Activated CD4-positive, alpha-beta T cell treated with anti-CD3 and anti-CD28 coated beads, Interleukin-2, Interleukin-4, amounts not matched to agents 100 ng/mL and 50 ng/mL, durations not matched to agents 16 hours and 8 hours (primary cell): ENCODE measurements around the gene CRELD2.

ENCODE experiments used
- DNase-seq: peaks from one replicate; pipeline ENCODE4 v3.0.0-alpha.2; 2020; ENCODE audit warnings: low spot score

CRELD2 gene, protein sequence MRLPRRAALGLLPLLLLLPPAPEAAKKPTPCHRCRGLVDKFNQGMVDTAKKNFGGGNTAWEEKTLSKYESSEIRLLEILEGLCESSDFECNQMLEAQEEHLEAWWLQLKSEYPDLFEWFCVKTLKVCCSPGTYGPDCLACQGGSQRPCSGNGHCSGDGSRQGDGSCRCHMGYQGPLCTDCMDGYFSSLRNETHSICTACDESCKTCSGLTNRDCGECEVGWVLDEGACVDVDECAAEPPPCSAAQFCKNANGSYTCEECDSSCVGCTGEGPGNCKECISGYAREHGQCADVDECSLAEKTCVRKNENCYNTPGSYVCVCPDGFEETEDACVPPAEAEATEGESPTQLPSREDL

DNA sequence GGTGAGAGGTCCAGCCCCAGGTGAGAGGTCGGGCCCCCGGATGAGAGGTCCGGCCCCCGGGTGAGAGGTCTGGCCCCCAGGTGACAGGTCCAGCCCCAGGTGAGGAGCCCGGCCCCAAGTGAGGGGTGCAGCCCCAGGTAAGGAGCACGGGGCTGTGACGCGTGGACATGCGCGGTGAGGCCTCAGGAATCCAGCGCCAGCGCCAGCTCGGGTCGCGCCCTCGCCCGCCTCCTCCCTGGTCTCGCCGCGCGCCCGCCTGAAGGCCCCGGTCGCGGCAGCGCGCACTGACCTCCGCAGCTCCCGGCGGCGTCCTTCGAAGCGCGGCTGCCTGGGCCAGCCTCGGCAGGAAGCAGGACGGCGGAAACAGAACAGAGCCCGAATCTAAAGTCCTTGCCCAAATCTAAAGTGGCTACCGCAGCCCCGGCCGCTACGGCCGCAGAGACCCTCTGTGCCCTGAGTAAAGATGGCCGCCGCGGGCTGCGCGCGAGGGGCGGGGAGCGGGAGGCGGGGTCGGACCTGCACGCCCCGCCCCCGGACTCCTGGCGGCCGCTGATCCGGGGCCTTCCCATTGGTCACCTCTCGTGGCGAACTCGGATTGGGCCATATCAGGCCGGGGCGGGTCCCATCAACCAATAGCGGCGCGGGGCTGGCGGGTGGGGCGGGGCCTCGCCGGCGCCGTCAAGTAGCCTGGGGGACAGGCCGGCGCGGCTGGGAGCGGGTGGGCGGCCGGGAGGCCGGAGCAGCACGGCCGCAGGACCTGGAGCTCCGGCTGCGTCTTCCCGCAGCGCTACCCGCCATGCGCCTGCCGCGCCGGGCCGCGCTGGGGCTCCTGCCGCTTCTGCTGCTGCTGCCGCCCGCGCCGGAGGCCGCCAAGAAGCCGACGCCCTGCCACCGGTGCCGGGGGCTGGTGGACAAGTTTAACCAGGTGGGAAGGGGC, at the start of gene CRELD2, which contains the start of gene ALG12:
CRELD2 (plus strand) TSS at position 661 of the 937 bp plus-strand sequence; CDS start at position 797, 136 bp downstream.
ALG12 (minus strand) TSS at position 465 of the 937 bp plus-strand sequence. CDS start 4,673 bp downstream, outside the sequence.
- DNase-seq = peak; percentile 98

DNA sequence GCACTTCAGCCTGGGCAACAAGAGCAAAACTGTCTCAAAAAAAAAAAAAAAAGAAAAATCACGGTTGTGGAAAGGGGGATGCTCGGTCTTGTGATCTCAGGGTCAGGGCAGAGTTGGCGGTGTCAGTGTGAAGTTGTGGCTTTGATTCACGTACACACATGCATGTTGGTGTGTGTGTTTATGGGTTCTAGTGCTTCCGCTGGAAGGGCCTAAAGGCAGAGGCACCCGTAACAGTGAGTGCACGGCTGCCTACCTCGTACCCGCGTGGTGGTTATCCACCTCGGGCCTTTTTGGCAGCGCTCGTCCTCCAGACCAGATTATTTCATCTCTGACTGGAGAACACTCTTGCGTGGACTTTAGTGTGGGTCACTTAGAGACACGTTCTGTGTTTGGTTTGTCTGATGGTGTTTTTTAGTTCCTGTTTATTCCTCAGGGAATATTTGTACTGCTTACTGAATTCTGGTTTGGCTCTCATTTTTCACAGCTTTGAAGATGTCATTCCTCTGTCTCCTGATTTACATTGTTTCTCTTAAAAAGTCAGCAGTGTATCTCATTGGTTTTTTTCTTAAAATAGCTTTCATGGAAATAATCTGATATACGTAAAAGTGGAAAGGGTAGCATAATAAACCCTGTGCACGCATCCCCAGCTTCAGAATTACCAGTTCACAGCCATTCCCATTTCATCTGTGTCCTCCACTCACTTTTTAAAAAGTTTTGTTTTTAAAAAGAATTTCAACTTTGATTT, 49.2 kb upstream of the CRELD2 start:
- DNase-seq = no peak

DNA sequence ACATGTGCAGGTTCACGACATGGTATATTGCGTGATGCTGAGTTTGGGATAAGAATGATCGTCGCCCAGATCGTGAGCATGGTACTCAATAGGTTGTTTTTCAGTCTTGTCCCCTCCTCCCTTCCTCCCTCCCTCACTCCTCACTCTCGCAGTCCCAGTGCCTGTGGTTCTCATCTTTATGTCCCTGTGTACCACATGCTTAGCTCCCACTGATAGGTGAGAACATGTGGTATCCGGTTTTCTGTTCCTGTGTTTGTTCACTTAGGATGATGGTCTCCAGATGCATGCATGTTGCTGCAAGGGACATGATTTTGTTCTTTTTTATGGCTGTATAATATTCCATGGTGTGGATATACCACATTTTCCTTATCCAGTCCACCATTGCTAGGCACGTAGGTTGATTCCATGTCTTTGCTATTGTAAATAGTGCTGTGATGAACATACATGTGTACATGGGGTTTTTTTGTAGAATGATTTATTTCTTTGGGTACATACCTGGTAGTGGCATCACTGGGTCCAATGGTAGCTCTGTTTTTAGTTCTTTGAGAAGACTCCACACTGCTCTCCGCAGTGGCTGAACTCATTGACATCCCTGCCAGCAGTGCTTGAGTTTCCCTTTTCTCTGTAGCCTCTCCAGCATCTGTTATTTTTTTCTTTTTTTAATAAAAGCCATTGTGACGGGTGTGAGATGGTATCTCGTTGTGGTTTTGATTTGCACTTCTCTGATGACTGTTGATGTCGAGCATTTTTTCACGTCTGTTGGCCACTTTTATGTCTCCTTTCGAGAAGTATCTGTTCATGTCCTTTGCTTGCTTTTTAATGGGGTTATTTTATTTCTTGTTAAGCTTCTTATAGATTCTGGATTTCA, 48.4 kb upstream of the CRELD2 start:
- DNase-seq = peak; percentile 52

DNA sequence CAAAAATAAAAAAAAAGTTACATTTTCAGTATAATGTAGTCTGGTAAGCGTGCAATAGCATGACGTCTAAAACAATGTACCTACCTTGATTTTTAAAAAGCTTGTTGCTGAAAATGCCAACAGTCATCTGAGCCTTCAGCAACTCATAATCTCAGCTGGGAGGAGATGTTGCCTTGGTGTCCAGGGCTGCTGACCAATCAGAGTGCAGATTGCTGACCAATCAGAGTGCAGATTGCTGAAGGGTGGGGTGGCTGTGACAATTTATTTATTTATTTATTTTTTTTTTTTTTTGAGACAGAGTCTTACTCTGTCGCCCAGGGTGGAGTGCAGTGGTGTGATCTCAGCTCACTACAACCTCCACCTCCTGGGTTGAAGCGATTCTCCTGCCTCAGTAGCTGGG, 47.0 kb upstream of the CRELD2 start:
- DNase-seq = no peak

DNA sequence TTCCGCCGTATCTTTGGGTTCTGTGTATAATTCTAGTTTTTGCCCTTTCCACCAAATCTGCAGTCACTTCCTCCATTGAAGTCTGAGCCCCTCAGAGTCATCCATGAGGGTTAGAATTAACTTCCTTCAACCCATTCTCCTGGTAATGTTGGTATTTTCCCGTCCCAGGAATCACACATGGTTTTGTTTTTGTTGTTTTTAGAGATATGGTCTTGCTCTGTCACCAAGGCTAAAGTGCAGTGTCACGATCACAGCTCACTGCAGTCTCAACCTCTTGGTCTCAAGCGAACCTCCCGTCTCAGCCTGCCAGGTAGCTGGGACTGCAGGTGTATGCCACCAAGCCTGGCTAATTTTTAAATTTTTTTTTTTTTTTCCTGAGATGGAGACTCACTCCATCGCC, 46.1 kb upstream of the CRELD2 start:
- no peak for DNase-seq

DNA sequence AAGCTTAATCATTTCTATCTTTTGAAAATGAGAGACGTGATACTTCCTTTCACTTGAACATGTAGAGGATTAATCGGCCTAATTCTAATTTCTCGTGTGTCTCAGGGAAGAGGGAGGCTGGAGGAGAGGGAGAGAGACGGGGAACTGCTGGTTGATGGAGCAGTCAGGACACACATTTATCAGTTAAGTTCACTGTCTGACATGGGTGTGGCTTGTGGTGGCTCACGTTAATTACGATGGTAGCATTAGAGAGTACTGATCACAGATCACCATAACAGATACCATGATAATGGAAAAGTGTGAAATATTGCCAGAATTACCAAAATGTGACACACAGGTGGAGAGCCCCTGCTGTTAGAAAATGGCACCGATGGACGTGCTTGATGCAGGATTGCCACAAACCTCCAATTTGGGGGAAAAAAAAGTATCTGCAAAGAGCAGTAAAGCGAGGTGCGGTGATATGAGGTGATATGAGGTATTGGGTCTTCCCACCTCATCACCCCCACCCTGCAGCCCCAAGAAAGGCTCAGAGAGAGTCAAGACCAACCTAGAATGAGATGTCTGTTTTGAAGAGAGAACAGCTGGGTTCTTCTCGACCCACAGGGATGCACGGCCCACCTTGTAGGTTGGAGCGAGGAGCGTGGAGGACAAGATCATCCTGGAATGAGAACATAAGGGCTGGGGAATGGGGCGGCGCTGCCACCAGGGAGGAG, 45.0 kb upstream of the CRELD2 start:
- no peak for DNase-seq

DNA sequence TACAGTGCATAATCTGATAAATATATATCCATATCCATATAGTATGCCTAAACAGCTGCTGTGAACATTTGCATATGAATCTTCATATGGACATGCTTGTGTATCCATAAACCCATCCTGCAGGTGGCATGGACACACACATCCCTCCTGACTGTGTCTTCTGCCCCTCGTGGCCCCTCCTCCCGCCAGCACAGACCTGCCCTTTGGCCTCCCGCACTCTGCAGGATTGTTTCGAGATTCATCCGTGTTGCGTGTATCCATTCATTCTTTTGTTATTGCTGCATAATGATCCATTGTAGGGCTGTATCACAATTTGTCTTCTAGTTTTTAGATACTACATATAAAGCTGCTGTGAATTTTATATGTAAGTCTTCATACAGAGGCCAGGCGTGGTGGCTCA, 40.8 kb upstream of the CRELD2 start:
- DNase-seq = no peak

DNA sequence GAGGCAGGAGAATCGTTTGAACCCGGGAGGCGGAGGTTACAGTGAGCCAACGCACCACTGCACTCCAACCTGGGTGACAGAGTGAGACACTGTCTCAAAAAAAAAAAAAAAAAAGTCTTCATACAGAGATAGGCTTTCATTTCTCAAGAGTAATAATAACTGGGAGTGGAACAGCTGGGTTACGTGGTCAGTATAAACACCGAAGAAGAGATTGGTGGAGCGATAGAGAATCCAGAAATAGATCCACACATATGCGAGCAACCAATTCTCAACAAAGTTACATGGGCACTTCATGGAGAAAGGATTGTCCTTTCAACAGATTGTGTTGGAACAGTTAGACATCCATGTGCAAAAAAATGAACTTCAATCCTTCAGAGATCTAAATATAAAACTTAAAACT, 40.2 kb upstream of the CRELD2 start:
- DNase-seq = no peak

DNA sequence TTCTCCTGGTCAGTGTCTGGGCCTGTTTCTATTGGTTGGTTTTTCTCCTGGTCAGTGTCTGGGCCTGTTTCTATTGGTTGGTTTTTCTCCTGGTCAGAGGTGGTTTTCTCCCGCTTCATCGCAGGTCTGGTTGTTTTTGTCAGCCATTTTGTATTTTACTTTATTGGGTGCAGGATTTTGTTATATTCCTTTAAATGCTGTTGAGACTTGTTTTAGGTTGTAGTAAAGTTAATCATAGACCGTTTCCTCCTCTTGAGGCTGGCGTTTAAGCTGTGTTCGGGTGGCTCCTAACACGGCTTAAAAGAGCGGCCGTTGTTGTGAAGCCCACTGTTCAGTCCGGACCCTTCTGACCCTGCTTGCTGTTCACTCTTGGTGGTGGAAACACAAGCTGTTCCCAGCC, 38.6 kb upstream of the CRELD2 start:
- no peak for DNase-seq

DNA sequence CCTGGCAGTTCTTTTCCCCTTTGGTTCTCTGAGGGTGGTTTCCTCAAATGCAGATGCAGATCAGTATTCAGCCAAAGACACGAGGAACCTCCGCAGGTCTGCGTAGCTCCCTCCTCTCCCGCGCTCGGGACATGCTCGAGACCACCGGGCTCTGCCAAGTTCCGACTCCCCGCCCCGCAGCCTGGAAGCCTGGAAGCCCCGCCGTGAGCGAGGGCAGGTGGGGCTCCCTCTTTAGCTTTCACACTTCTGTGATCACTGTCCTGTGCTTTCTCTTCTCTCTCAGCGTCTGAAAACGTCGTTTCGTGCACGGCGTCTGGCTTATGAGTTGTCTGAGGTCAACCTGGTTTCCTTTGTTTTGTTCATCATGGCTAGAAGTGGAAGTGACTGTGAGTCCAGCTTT, 38.2 kb upstream of the CRELD2 start:
- peak; percentile 18 for DNase-seq

DNA sequence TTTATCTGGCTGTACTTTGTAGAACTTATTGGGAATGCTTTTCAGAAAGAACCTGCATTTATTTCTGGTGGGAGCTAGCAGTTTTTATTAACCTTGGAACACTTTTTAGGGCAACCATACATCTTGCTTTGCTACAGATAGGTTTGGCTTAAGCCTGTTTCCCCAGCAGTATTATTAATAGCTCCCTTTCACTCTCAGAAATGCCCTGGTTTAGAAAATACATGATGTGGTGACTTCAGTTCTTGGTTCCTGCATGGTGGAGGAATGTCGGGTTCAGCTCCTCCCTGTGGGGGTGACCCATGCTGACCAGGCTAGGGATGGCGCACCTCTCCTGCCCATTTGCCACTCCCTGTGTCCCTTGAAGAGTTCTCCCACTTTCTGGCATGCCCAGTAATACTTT, 36.6 kb upstream of the CRELD2 start:
- DNase-seq = no peak

DNA sequence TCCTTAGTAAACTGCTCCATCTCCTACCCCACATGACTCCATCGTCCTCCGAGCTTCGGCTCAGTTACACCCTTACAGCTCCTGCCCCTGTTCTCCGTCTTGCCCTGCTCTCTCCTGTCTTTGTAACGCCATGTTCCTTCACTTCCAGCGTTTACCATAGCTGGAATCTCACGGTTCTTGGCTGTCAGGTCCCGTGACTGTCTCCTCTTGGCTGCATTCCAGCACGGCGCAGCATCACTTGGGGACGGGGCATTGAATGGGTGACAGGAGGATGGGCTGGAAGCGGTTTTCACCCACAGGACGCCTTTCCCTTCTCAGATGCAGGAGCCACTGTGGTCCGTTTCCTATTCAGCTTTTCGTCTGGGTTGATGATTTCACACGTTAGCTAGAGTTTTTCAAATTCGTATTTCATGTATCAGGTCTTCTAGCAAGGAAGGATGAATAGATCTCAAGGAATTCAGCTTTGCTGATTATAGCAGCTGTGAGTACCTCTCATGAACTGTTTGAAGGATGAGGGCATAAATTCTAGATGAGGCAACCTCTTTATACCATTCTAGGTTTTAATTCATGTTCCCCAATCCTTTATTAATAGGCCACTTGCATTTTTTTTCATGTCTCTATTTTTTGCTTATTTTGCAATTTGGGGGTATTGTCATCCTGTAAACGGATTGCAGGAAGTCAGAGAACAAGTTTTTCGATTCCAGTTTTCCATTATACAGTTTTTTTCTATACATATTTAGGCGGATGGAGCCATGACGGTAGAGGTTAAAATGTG, 35.7 kb upstream of the CRELD2 start:
- no peak for DNase-seq

DNA sequence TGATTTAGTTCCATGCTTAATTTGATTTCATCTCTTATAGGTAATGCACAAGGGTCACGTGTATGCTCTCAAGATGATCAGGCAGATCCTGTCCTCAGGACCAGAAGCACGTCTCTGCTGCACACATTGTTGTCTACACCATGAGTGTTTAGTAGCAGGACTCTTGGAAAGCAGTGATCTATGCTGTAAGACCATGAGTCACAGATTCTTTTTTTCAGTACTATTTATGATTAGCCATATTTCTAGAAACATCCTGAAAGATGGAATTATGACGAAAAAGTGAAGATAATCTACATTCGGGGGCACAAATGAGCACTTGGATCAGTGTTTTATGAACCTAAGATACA, 35.2 kb upstream of the CRELD2 start:
- no peak for DNase-seq

DNA sequence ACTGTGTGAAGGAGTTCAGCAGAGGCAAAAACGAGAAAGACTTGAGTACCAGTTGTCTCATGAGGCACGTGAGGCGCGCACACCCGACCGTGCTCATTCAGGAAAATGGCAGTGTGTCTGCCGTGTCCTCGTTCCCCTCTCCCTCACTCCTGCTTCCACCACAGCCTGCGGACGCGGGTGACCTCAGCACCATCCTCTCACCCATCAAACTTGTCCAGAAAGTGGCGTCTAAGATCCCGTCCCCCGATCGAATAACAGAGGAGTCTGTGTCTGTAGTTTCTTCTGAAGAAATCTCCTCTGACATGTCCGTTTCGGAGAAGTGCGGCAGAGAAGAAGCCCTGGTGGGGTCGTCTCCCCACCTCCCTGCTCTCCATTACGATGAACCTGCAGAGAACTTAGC, 34.4 kb upstream of the CRELD2 start:
- no peak for DNase-seq

DNA sequence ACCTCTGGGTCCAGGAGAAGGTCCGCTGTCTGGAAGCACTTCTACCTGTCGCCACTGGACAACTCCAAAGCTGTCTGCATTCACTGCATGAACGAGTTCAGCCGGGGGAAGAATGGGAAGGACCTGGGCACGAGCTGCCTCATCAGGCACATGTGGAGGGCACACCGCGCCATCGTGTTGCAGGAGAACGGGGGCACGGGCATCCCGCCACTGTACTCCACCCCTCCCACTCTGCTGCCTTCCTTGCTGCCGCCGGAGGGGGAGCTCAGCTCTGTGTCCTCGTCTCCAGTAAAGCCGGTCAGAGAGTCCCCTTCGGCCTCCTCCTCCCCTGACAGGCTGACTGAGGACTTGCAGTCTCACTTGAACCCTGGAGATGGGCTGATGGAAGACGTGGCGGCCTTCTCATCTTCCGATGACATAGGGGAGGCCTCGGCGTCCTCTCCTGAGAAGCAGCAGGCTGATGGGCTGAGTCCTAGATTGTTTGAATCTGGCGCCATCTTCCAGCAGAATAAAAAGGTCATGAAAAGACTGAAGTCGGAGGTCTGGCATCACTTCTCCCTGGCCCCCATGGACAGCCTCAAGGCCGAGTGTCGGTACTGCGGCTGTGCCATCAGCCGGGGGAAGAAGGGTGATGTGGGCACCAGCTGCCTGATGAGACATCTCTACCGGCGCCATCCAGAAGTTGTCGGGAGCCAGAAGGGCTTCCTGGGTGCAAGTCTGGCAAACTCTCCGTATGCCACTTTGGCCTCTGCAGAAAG, 33.8 kb upstream of the CRELD2 start:
- DNase-seq = no peak

DNA sequence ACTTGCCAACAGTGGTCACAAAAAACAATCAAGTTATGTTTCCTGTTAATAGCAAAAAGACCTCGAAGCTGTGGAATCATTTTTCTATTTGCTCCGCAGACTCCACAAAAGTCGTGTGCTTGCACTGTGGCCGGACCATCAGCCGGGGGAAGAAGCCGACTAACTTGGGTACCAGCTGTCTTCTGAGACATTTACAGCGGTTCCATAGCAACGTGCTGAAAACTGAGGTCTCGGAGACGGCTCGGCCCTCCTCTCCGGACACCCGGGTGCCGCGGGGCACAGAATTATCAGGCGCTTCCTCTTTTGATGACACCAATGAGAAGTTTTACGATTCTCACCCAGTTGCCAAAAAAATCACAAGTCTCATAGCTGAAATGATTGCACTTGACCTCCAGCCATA, 33.2 kb upstream of the CRELD2 start:
- no peak for DNase-seq

DNA sequence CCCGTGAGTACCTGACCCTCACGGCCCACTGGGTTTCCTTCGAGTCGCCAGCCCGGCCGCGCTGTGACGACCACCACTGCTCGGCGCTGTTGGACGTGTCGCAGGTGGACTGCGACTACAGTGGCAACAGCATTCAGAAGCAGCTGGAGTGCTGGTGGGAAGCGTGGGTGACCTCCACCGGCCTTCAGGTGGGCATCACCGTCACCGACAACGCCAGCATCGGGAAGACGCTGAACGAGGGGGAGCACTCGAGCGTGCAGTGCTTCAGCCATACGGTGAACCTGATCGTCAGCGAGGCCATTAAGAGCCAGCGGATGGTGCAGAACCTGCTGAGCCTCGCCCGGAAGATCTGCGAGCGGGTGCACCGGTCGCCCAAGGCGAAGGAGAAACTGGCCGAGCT, 32.6 kb upstream of the CRELD2 start:
- no peak for DNase-seq

DNA sequence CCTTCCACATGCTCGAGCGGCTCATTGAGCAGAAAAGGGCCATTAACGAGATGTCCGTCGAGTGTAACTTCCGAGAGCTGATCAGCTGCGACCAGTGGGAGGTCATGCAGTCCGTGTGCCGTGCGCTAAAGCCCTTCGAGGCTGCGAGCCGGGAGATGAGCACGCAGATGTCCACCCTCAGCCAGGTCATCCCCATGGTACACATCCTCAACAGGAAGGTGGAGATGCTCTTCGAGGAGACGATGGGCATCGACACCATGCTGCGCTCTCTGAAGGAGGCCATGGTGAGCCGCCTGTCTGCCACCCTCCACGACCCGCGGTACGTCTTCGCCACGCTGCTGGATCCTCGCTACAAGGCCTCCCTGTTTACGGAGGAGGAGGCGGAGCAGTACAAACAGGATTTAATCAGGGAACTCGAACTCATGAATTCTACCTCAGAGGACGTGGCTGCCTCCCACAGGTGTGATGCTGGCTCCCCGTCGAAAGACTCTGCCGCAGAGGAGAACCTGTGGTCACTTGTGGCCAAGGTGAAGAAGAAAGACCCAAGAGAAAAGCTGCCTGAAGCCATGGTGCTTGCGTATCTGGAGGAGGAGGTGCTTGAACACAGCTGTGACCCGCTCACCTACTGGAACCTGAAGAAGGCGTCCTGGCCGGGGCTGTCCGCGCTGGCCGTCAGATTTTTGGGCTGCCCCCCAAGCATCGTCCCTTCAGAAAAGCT, 31.9 kb upstream of the CRELD2 start:
- no peak for DNase-seq

DNA sequence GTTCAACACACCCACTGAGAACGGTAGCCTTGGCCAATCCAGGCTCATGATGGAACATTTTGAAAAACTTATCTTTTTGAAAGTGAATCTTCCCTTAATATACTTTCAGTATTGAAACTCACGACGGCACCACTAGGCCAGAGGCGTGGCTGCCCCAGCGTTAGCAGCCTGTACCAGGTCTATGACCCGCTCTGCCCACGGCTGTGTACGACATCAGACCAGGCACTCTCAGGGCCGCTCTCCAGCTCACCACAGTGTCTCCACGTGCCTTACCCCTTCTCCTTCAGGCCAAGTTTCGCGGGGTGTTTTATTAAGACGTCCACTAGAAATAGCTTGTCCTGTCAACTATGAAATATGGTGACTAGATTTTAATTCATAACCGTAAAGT, 31.4 kb upstream of the CRELD2 start:
- no peak for DNase-seq
